SK-N-SH (cell line): ENCODE measurements around the gene CEP57L1. TPM values are rescaled to one million over a fixed set of nuclear protein-coding genes. Genes with fewer than 3 reads are reported as not detected.

Experiments used
- CTCF ChIA-PET: fragments of 300-600, 350-600 bp; formaldehyde crosslinking; extraction: SDS; loops from one replicate; lab custom pipeline; 2021; lab: Yijun Ruan, JAX
- POLR2A ChIA-PET: fragments of 350-600 bp; sonication (Branson Sonifier 250); formaldehyde crosslinking; extraction: SDS; loops from one replicate; lab custom pipeline; 2020; ENCODE audit warnings: antibody characterized with exemption, inconsistent platforms; lab: Yijun Ruan, JAX
- DNase-seq: peaks from one replicate; pipeline ENCODE4 v3.0.0; 2012
- H2AFZ ChIP-seq: fragments of 200-600 bp; sonication (generic); 2 replicates; pipeline ENCODE4 v1.8.1; 2016; ENCODE audit warnings: antibody characterized with exemption, mild to moderate bottlenecking, low read depth
- H3F3A ChIP-seq: fragments of 200-600 bp; sonication (generic); replicated peaks from 2 replicates; pipeline ENCODE3; 2016; ENCODE audit warnings: antibody characterized with exemption, mild to moderate bottlenecking; ENCODE audit not compliant: insufficient read depth
- H3K27ac ChIP-seq, 2 experiments: fragments of 200-500 bp in 1 of 2; fragments of 200-600 bp in 1 of 2; sonication (Bioruptor generic) in 1 of 2; sonication (generic), shearing (Covaris generic) in 1 of 2; 2 replicates each; pipeline versions ENCODE4 v1.5.1 to v1.6.1; 2014 to 2016; ENCODE audit warnings: low read depth in 2 of 2, inconsistent platforms in 1 of 2, low read length in 1 of 2, mild to moderate bottlenecking in 1 of 2, mixed read lengths in 1 of 2
- H3K27me3 ChIP-seq: fragments of 200-600 bp; sonication (generic), shearing (Covaris generic); 2 replicates; pipeline ENCODE4 v1.6.1; 2016; ENCODE audit warnings: mixed run types; ENCODE audit not compliant: insufficient read depth
- H3K36me3 ChIP-seq, 2 experiments: fragments of 200-500 bp in 1 of 2; fragments of 200-600 bp in 1 of 2; sonication (Bioruptor generic) in 1 of 2; sonication (generic) in 1 of 2; replicated peaks in 1 of 2; 2 replicates each; pipeline versions ENCODE3 to v1.5.1; 2014 to 2016; ENCODE audit warnings: low read length in 1 of 2, mild to moderate bottlenecking in 1 of 2; ENCODE audit not compliant: insufficient read depth in 2 of 2, control insufficient read depth in 1 of 2
- H3K4me1 ChIP-seq, 2 experiments: fragments of 200-500 bp in 1 of 2; fragments of 200-600 bp in 1 of 2; sonication (Bioruptor generic) in 1 of 2; sonication (generic), shearing (Covaris generic) in 1 of 2; 2 replicates each; pipeline versions ENCODE4 v1.5.1 to v1.6.1; 2014 to 2016; ENCODE audit warnings: low read depth in 1 of 2, low read length in 1 of 2, mixed run types in 1 of 2; ENCODE audit not compliant: insufficient read depth in 2 of 2, control insufficient read depth in 1 of 2
- H3K4me2 ChIP-seq: fragments of 200-600 bp; sonication (generic), shearing (Covaris generic); 2 replicates; pipeline ENCODE4 v1.6.1; 2017; ENCODE audit warnings: mixed run types
- H3K4me3 ChIP-seq, 2 experiments: fragments of 200-500 bp in 1 of 2; fragments of 200-600 bp in 1 of 2; sonication (Bioruptor generic) in 1 of 2; sonication (generic), shearing (Covaris generic) in 1 of 2; 2 replicates each; pipeline versions ENCODE4 v1.5.1 to v1.8.1; 2014 to 2016; ENCODE audit warnings: low read depth in 2 of 2, inconsistent platforms in 1 of 2, low read length in 1 of 2, mild to moderate bottlenecking in 1 of 2, mixed read lengths in 1 of 2, moderate library complexity in 1 of 2
- H3K79me2 ChIP-seq: fragments of 200-600 bp; sonication (generic); 2 replicates; pipeline ENCODE4 v1.8.1; 2017; ENCODE audit warnings: mild to moderate bottlenecking; ENCODE audit not compliant: insufficient read depth
- H3K9ac ChIP-seq: fragments of 200-600 bp; sonication (generic); 2 replicates; pipeline ENCODE4 v1.6.1; 2017; ENCODE audit warnings: mixed run types
- H3K9me2 ChIP-seq: fragments of 200-600 bp; sonication (generic); 2 replicates; pipeline ENCODE4 v1.6.1; 2017; ENCODE audit warnings: mixed run types
- H3K9me3 ChIP-seq: fragments of 200-600 bp; sonication (generic); 2 replicates; pipeline ENCODE4 v1.6.1; 2017; ENCODE audit warnings: mixed run types, mild to moderate bottlenecking, moderate library complexity
- H4K20me1 ChIP-seq: fragments of 200-600 bp; sonication (generic); 2 replicates; pipeline ENCODE4 v1.6.1; 2017; ENCODE audit warnings: mild to moderate bottlenecking, mixed run types; ENCODE audit not compliant: insufficient read depth
- FOSL2 ChIP-seq: IDR thresholded peaks from 2 replicates; pipeline ENCODE4 v1.4.0; 2012; ENCODE audit warnings: low read depth, mild to moderate bottlenecking, moderate library complexity, borderline replicate concordance
- FOXJ3 ChIP-seq: sonication (generic); formaldehyde crosslinking; IDR thresholded peaks from 2 replicates; pipeline ENCODE4 v1.5.1; 2020; ENCODE audit warnings: mild to moderate bottlenecking, missing genetic modification reagents
- FOXM1 ChIP-seq: IDR thresholded peaks from 2 replicates; pipeline ENCODE4 v1.4.0; 2012; ENCODE audit warnings: low read depth, mild to moderate bottlenecking
- IRF3 ChIP-seq: fragments of 150-350 bp; IDR thresholded peaks from 2 replicates; pipeline ENCODE4 v1.6.1; 2016; ENCODE audit warnings: mild to moderate bottlenecking, low read depth, low read length
- MAX ChIP-seq: IDR thresholded peaks from 2 replicates; pipeline ENCODE4 v1.4.0; 2012; ENCODE audit warnings: low read depth
- MEF2A ChIP-seq: IDR thresholded peaks from 2 replicates; pipeline ENCODE4 v1.4.0; 2012; ENCODE audit warnings: low read depth, borderline replicate concordance
- NFIC ChIP-seq: IDR thresholded peaks from 2 replicates; pipeline ENCODE4 v1.4.0; 2012; ENCODE audit warnings: borderline replicate concordance
- POLR2AphosphoS5 ChIP-seq: IDR thresholded peaks from 2 replicates; pipeline ENCODE4 v1.6.1; 2012; ENCODE audit warnings: low read depth, low read length
- RAD21 ChIP-seq: IDR thresholded peaks from 2 replicates; pipeline ENCODE4 v1.6.1; 2012; ENCODE audit warnings: mild to moderate bottlenecking, low read length
- RXRA ChIP-seq: IDR thresholded peaks from 2 replicates; pipeline ENCODE4 v1.4.0; 2012; ENCODE audit warnings: low read depth, mild to moderate bottlenecking, borderline replicate concordance
- TAF1 ChIP-seq: IDR thresholded peaks from 2 replicates; pipeline ENCODE4 v1.6.1; 2012; ENCODE audit warnings: low read depth, mild to moderate bottlenecking, low read length, moderate library complexity, borderline replicate concordance
- TEAD4 ChIP-seq: IDR thresholded peaks from 2 replicates; pipeline ENCODE4 v1.4.0; 2012; ENCODE audit warnings: mild to moderate bottlenecking, borderline replicate concordance; ENCODE audit not compliant: insufficient read depth
- USF2 ChIP-seq: fragments of 150-350 bp; IDR thresholded peaks from 2 replicates; pipeline ENCODE4 v1.6.1; 2017; ENCODE audit warnings: antibody characterized with exemption, low read length, low read depth, borderline replicate concordance
- YY1 ChIP-seq: IDR thresholded peaks from 2 replicates; pipeline ENCODE4 v1.4.0; 2012; ENCODE audit warnings: low read depth, mild to moderate bottlenecking
- WGBS: methylation state at CpG from one replicate; pipeline ENCODE4 v1.1.6; 2017; ENCODE audit warnings: low lambda C conversion rate; 5-methylcytosine and 5-hydroxymethylcytosine counted together
- polyA plus RNA-seq, 3 experiments: library from polyadenylated mRNA; depleted of rRNA; stranded (reverse); fragments of >200 nt; gene quantifications; 2 replicates each; pipeline ENCODE4 v1.2.3, GENCODE V29; 2012

CEP57L1 gene
- polyA plus RNA-seq, 1 of the 3 experiments (the other 2 are of a cell fraction) = 7.3 TPM

GRCh38 chr6:109164331-109164730 is 69.0 kb downstream of the CEP57L1 start (continued):
- TF ChIP-seq IRF3 = no peak
- TF ChIP-seq RAD21 = no peak
- no peak for TF ChIP-seq FOXM1
- no peak for TF ChIP-seq TEAD4
- no peak for TF ChIP-seq RXRA
- TF ChIP-seq, all 33 proteins: peak for 0

DNA sequence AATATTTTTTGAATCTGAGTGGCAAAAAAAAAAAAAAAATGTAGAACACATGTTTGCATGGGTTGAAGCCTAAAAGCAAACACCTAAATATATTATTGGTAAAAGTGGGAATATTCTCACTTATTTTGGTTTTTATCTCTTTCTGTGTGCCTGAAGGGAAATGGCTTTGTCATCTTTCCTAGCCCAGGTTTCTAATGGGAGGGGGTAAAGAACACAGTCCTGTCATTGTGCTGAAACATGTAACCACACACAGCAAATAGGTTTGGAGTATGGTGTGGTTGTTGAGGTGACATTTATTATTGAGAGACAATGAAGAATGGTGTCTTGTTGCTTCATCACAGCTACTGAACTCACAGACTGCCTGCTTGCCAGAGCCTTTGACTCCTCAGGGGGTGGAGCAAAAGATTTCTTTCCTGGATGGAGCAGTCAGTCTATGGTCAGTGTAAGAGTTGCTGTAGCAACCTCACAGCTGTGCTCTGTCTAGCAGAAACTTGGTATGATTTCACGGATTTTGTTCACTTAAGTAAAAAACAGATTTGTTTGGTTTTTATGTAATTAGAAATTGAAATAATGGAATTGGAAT is 70.2 kb downstream of the CEP57L1 start:
- 72% methylated on average over 1 of the region's 1 CpG for WGBS
- H2AFZ ChIP-seq = no peak overlapping the region; the same call in 1 of the 2 replicates
- TF ChIP-seq TEAD4 = no peak
- H3K79me2 ChIP-seq = no peaks in the 10 kb centered on the region
- H3K9ac ChIP-seq = no peak overlapping the region
- CTCF ChIA-PET = interaction anchor here (0.7 to 2.7 kb wide), 2 partner anchors 16 to 23 kb away, joined by 3 to 16 read pairs; no protein-coding TSS in a partner anchor
- H4K20me1 ChIP-seq = no peaks in the 10 kb centered on the region
- no peak for DNase-seq
- H3K4me2 ChIP-seq = no peak overlapping the region
- H3K4me1 ChIP-seq = no peaks in the 10 kb centered on the region; a peak in 1 of 4 replicates
- H3F3A ChIP-seq = no peaks in the 10 kb centered on the region
- POLR2A ChIA-PET = interaction anchor here (2.0 kb wide), 1 partner anchor 71 kb away, joined by 4 read pairs; the partner anchor contains the start of gene SESN1
- H3K27ac ChIP-seq = no peak overlapping the region
- H3K9me2 ChIP-seq = no peaks in the 10 kb centered on the region
- peaks cover 10 to 20% of the 10 kb centered on the region in 2 experiments for H3K36me3 ChIP-seq
- no peaks in the 10 kb centered on the region for H3K27me3 ChIP-seq
- no peak overlapping the region for H3K4me3 ChIP-seq
- H3K9me3 ChIP-seq = no peaks in the 10 kb centered on the region

- Histone ChIP-seq H2AFZ (no peak overlapping the region), H3K9ac (no peak overlapping the region), H3K4me3 (no peak overlapping the region), H3K4me1 (no peaks in the 10 kb centered on the region; a peak in 1 of 4 replicates), H3K36me3 (peaks cover 10 to 11% of the 10 kb centered on the region in 2 experiments), H3K4me2 (no peak overlapping the region), H3K27ac (no peak overlapping the region), H3K79me2 (no peaks in the 10 kb centered on the region), H4K20me1 (no peaks in the 10 kb centered on the region), H3F3A (no peaks in the 10 kb centered on the region), H3K9me3 (no peaks in the 10 kb centered on the region), H3K27me3 (no peaks in the 10 kb centered on the region), H3K9me2 (no peaks in the 10 kb centered on the region)
- TF ChIP-seq FOXJ3 (CRISPR knock-in tag) = no peak
- POLR2A ChIA-PET = interaction anchor here (2.0 kb wide), 1 partner anchor 72 kb away, joined by 4 read pairs; the partner anchor contains the start of gene SESN1
- no peak for DNase-seq
- CTCF ChIA-PET = no interaction called here
- 93% methylated on average over 3 of the region's 3 CpGs for WGBS
These were observed 71.4 kb downstream of the CEP57L1 start for GRCh38 chr6:109166673-109167072.

- Histone ChIP-seq H3K9me3 (no peaks in the 10 kb centered on the region), H3K4me2 (no peak overlapping the region), H3K79me2 (no peaks in the 10 kb centered on the region), H3K9ac (no peak overlapping the region), H4K20me1 (no peaks in the 10 kb centered on the region), H3K27ac (no peak overlapping the region), H3K36me3 (peaks cover 3 to 7% of the 10 kb centered on the region in 2 experiments), H3K4me1 (no peaks in the 10 kb centered on the region; a peak in 1 of 4 replicates), H3F3A (no peaks in the 10 kb centered on the region)
- 94% methylated on average over 4 of the region's 4 CpGs for WGBS
- POLR2A ChIA-PET = interaction anchor here (0.7 kb wide), 1 partner anchor 43 kb away, joined by 3 read pairs; no protein-coding TSS in a partner anchor
- CTCF ChIA-PET = interaction anchor here (1.0 kb wide), 1 partner anchor 12 kb away, joined by 3 read pairs; no protein-coding TSS in a partner anchor
- no peak for TF ChIP-seq USF2
- no peak for TF ChIP-seq FOSL2
- no peak for TF ChIP-seq YY1
- TF ChIP-seq TAF1 = no peak
- TF ChIP-seq NFIC = no peak
- no peak for TF ChIP-seq MAX
- TF ChIP-seq MEF2A = no peak
- TF ChIP-seq POLR2AphosphoS5 = no peak
- TF ChIP-seq, all 33 proteins: peak for 0
- Histone ChIP-seq H3K9me2 (no peaks in the 10 kb centered on the region), H3K4me3 (no peak overlapping the region), H2AFZ (no peak overlapping the region), H3K27me3 (no peaks in the 10 kb centered on the region)
- DNase-seq = no peak
These were observed 72.3 kb downstream of the CEP57L1 start for GRCh38 chr6:109167562-109167961.
